GM10266 (cell line): Measurements from ENCODE around the gene XRN1.
"Not testable (repeated sequence)": the region's sequence is repeated elsewhere in the genome, so short reads cannot be mapped to it uniquely, and the experiment has no call there.

Experiments used
- DNase-seq: peaks from one replicate; pipeline ENCODE4 v3.0.0; 2012; ENCODE audit errors: extremely low spot score
- CTCF ChIP-seq: IDR thresholded peaks from 2 replicates; pipeline ENCODE4 v1.5.1; 2012; ENCODE audit warnings: mild to moderate bottlenecking, low read depth; ENCODE audit not compliant: control insufficient read depth, insufficient read depth; ENCODE audit errors: missing control alignments

XRN1 gene

GRCh38 chr3:142436951-142437585, 10.8 kb downstream of the XRN1 start:
- DNase-seq: no peak
- TF ChIP-seq CTCF: no peak

- DNase-seq: no peak
- TF ChIP-seq CTCF: no peak
These were observed 13.3 kb downstream of the XRN1 start for GRCh38 chr3:142434503-142434902.

DNA sequence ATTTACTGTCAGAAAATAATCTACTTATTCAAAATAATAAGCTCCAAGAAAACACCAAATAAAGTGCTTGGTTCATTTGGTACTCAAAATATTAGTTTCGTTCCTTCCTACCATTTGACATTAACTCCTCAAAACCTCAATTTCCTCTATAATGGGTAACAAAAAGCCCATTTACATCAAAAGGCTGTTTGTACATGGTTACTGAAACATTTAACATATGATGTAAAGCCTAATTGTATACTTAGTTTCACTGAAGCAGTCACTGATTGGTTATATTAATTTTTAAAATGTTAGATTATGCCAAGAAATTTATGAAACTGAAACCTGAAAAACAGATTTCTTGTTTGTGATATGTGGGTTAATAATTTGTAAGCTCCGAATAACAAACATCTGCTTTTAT, 14.7 kb downstream of the XRN1 start:
- DNase-seq: no peak
- TF ChIP-seq CTCF: no peak

DNA sequence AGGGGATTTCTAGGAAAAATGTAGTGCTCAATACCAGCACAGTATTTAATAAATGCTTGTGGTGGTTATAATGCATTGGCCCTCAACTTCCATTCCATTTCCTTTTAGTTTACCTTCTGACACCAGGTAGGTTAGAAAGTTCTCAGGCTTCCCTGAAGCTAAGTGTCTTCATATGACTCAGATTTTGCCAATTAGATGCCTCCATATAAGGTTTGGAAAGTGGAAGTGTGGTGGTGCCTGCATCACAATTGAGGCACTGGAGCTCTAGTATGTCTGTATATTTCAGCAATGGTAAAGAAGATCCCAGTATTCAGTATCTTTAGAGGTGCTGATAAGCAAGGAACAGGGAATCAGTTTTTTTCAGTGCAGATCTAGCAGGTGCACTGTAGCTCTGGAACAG, 18.3 kb downstream of the XRN1 start:
- DNase-seq: no peak

DNA sequence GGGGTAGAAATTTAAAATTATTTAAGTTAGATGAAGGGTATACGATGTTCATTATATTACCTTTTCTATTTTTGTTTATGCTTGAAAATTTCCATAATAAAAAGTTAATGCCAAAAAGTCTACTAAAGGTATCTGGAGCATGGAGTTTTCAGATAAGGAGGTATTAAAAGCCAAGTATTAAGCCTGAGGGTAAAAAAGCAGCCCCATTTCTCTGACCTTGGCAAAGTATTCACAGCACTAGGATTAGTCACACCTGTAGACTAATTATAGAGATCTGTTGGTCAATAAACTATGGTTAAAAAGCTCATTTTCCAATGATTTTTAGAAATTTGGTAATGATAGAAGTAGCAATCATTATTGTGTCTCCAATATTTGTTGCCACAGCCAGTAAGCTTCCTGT, 23.1 kb downstream of the XRN1 start:
- no peak for DNase-seq
- TF ChIP-seq CTCF: no peak

More for the DNA sequence above, 18.3 kb downstream of the XRN1 start:
- TF ChIP-seq CTCF: no peak

DNA sequence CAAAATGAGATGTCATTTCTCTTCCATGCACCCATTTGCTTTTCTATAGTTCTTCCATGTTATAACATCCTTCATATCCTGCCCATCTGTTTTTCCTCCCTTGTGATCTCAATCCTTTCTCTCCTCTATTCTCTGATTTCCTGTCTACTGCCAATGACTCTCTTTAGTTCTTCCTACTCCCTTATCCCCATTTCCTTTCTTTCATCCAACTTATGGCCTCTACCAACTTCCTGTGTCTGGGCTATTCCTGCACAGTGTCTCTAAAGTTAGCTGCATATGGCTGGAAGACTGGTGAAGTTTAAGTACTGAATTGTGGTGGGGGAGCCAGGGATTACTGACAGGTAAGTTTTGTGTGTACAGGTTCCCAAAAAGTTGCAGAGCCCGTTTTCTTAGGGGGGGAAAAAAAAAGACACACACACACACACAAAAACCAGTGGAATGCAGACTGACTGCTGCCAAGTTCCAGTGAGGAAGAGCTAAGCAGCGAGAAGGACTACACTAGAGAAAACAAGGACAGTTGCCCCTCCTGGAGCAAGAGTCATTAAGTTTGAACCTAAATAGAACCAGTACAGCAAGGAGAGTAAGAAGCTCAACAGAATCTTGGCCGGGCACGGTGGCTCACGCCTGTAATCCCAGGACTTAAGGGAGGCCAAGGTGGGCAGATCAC, 28.8 kb downstream of the XRN1 start:
- no peak for DNase-seq
- no peak for TF ChIP-seq CTCF

GRCh38 chr3:142417302-142417701, 30.5 kb downstream of the XRN1 start:
- no peak for TF ChIP-seq CTCF
- DNase-seq: no peak

DNA sequence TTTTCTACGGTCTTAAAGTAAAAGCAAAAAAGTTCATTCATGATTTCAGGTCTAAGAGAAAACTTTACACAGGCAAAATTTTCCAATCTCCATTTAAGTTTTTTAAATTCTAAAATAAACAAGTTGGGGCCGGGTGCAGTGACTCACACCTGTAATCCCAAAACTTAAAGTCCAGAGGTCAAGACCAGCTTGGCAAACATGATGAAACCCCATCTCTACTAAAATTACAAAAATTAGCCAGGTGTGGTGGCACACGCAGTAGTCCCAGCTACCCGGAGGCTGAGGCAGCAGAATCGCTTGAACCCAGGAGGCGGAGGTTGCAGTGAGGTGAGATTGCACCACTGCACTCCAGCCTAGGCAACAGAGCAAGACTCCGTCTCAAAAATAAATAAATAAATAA, 47.3 kb downstream of the XRN1 start:
- not testable (repeated sequence) for DNase-seq
